ENCODE measurements around the gene PRDM13. TPM values are rescaled to one million over a fixed set of nuclear protein-coding genes. Genes with fewer than 3 reads are reported as not detected.

Gene PRDM13
- total and polyA plus RNA-seq, 9 of the 15 experiments (the other 6 are each of a cell fraction or from before 2014, with no cell fraction given): not detected

GRCh38 chr6:99559057-99559456 lies 47.6 kb upstream of the PRDM13 start:
- Histone ChIP-seq H3K79me2 (ENCODE audit: control insufficient read depth, insufficient read depth, low read length) (peaks cover 37% of the 10 kb centered on the region), H4K20me1 (replicated peaks; ENCODE audit: control insufficient read depth, insufficient read depth, low read length) (no peaks in the 10 kb centered on the region; the same call in 1 of the 2 replicates), H3K9me1 (ENCODE audit: control insufficient read depth, insufficient read depth, low read length) (no peaks in the 10 kb centered on the region), H3K27me3 (ENCODE audit: control insufficient read depth in 2 of 2, insufficient read depth in 2 of 2, low read length in 2 of 2) (no peaks in the 10 kb centered on the region), H3K27ac (ENCODE audit: extremely low read depth, low read depth, low read length) (no peak overlapping the region), H3K4me1 (replicated peaks in 1 of 2; ENCODE audit: control insufficient read depth in 2 of 2, insufficient read depth in 2 of 2, low read length in 2 of 2) (no peaks in the 10 kb centered on the region; a peak in 1 of 5 replicates), H3K9ac (ENCODE audit: insufficient read depth in 1 of 2, low read depth in 2 of 2, low read length in 2 of 2) (no peak overlapping the region), H2AFZ (ENCODE audit: low read depth, low read length) (no peak overlapping the region), H3K4me3 (no peak overlapping the region), H3K9me3 (replicated peaks; ENCODE audit: control insufficient read depth, insufficient read depth, low read depth, low read length) (no peaks in the 10 kb centered on the region), H3K4me2 (ENCODE audit: insufficient read depth, low read length) (no peak overlapping the region), H3K36me3 (ENCODE audit: control insufficient read depth, insufficient read depth, low read length) (peaks cover 84% of the 10 kb centered on the region)
- FAIRE-seq (no peak), DNase-seq (ENCODE audit: extremely low read depth in 1 of 4, low spot score in 3 of 4) (no peak), ATAC-seq (no peak)
- in situ Hi-C loops (cut with MboI) (no loop called here), intact Hi-C loops (cut with micrococcal nuclease) (no loop called here)
- WGBS (ENCODE audit: insufficient coverage, low coverage, missing lambda C conversion rate): 96% methylated on average over 2 of the region's 2 CpGs
- no TSS peak for BruUV-seq (replicated peaks)
- TF ChIP-seq ZNF398 (CRISPR knock-in tag; IDR thresholded peaks at IDR 0.05) (no peak), CREB1 (IDR thresholded peaks at IDR 0.05) (no peak), CREB1 (CRISPR knock-in tag; IDR thresholded peaks at IDR 0.05) (no peak), CEBPG (CRISPR knock-in tag; IDR thresholded peaks at IDR 0.05) (no peak), CEBPG (tag; conservative IDR thresholded peaks at IDR 0.05 in 1 of 2, IDR thresholded peaks at IDR 0.05 in 1 of 2) (0 out of 4 replicates have a peak, but pooled peaks of 1 of the 2 experiments have one; percentile 37), SNAPC5 (CRISPR knock-in tag; IDR thresholded peaks at IDR 0.05) (no peak), GTF2E2 (tag; IDR thresholded peaks at IDR 0.05) (no peak), STAT5B (CRISPR knock-in tag; IDR thresholded peaks at IDR 0.05) (no peak), KAT7 (CRISPR knock-in tag; IDR thresholded peaks at IDR 0.05; ENCODE audit: borderline replicate concordance) (no peak), GABPA (tag; conservative IDR thresholded peaks at IDR 0.05; ENCODE audit: low read depth) (no peak), SRF (CRISPR knock-in tag; IDR thresholded peaks at IDR 0.05) (no peak), ZNF512 (tag; IDR thresholded peaks at IDR 0.05) (no peak), CEBPB (tag; IDR thresholded peaks at IDR 0.05) (peak; percentile 57), IFI16 (CRISPR knock-in tag; IDR thresholded peaks at IDR 0.05) (no peak)
- POLR2A ChIA-PET: no interaction called here
- CTCF ChIA-PET (ENCODE audit: low intra/inter-chr PET ratio): no interaction called here

Measured in K562 (cell line).